HEK293 (cell line): ENCODE results near the gene LIN9.
"Not testable (repeated sequence)": the region's sequence is repeated elsewhere in the genome, so short reads cannot be mapped to it uniquely, and the experiment has no call there.

ENCODE experiments used
- CTCF ChIA-PET: fragments of 350-600 bp; formaldehyde crosslinking; extraction: SDS; loops from one replicate; lab custom pipeline; 2021; ENCODE audit warnings: antibody characterized with exemption; lab: Yijun Ruan, JAX
- POLR2A ChIA-PET: fragments of 300-600 bp; formaldehyde crosslinking; extraction: SDS; loops from one replicate; lab custom pipeline; 2020; ENCODE audit warnings: antibody characterized with exemption, inconsistent platforms; lab: Yijun Ruan, JAX
- H3K27ac ChIP-seq: fragments of 200-500 bp; sonication (Bioruptor generic); 2 replicates; pipeline ENCODE4 v1.5.1; 2014; ENCODE audit warnings: low read depth, low read length, control low read depth, inconsistent platforms; ENCODE audit errors: extremely low read depth
- H3K36me3 ChIP-seq, 2 experiments: fragments of 200-500 bp in 1 of 2; sonication (Bioruptor generic) in 1 of 2; 1 replicate in 1 of 2; 2 replicates in 1 of 2; pipeline ENCODE4 v1.5.1; 2014 to 2017; ENCODE audit warnings: inconsistent platforms in 2 of 2, low read length in 2 of 2; ENCODE audit not compliant: control insufficient read depth in 2 of 2, insufficient read depth in 1 of 2
- H3K4me1 ChIP-seq: fragments of 200-500 bp; sonication (Bioruptor generic); 2 replicates; pipeline ENCODE4 v1.5.1; 2014; ENCODE audit warnings: mild to moderate bottlenecking, low read length, inconsistent platforms; ENCODE audit not compliant: control insufficient read depth, insufficient read depth
- H3K4me3 ChIP-seq: 2 replicates; pipeline ENCODE4 v1.5.1; 2011; ENCODE audit warnings: low read depth, mild to moderate bottlenecking, control low read depth, low read length, moderate library complexity
- H3K9me3 ChIP-seq: fragments of 200-500 bp; sonication (Bioruptor generic); 2 replicates; pipeline ENCODE4 v1.5.1; 2014; ENCODE audit warnings: low read depth, low read length, inconsistent platforms; ENCODE audit not compliant: control insufficient read depth, insufficient read depth
- CTCF ChIP-seq: fragments of 450-650 bp; formaldehyde crosslinking; IDR thresholded peaks from 2 replicates; pipeline ENCODE4 v1.5.1; 2016; ENCODE audit warnings: missing biosample characterization, missing genetic modification characterization
- FEZF1 ChIP-seq: fragments of 450-650 bp; formaldehyde crosslinking; IDR thresholded peaks from 2 replicates; pipeline ENCODE4 v1.5.1; 2016; ENCODE audit warnings: missing biosample characterization, missing genetic modification characterization
- RBAK ChIP-seq: fragments of 450-650 bp; formaldehyde crosslinking; IDR thresholded peaks from 2 replicates; pipeline ENCODE4 v1.5.1; 2016; ENCODE audit warnings: missing biosample characterization, missing genetic modification characterization
- SCRT1 ChIP-seq: fragments of 450-650 bp; formaldehyde crosslinking; IDR thresholded peaks from 2 replicates; pipeline ENCODE4 v1.5.1; 2016; ENCODE audit warnings: missing biosample characterization, missing genetic modification characterization, borderline replicate concordance
- SCRT2 ChIP-seq: fragments of 450-650 bp; formaldehyde crosslinking; IDR thresholded peaks from 2 replicates; pipeline ENCODE4 v1.5.1; 2016; ENCODE audit warnings: missing biosample characterization, missing genetic modification characterization
- SP3 ChIP-seq: fragments of 450-650 bp; formaldehyde crosslinking; IDR thresholded peaks from 2 replicates; pipeline ENCODE4 v1.5.1; 2016; ENCODE audit warnings: missing biosample characterization, missing genetic modification characterization
- ZBTB49 ChIP-seq: fragments of 450-650 bp; formaldehyde crosslinking; IDR thresholded peaks from 2 replicates; pipeline ENCODE4 v1.5.1; 2016; ENCODE audit warnings: missing biosample characterization, missing genetic modification characterization, low read depth
- ZFHX2 ChIP-seq: fragments of 450-650 bp; formaldehyde crosslinking; conservative IDR thresholded peaks from 2 replicates; pipeline ENCODE4 v1.5.1; 2016; ENCODE audit warnings: missing biosample characterization, missing genetic modification characterization
- ZNF211 ChIP-seq: fragments of 450-650 bp; formaldehyde crosslinking; IDR thresholded peaks from 2 replicates; pipeline ENCODE4 v1.5.1; 2016; ENCODE audit warnings: low read depth, missing biosample characterization, missing genetic modification characterization
- ZNF274 ChIP-seq, 2 experiments: fragments of 200-500 bp in 1 of 2; fragments of 450-650 bp in 1 of 2; sonication (Bioruptor generic) in 1 of 2; formaldehyde crosslinking in 1 of 2; IDR thresholded peaks; 2 replicates each; pipeline versions ENCODE4 v1.5.1 to v1.6.1; 2014 to 2016; ENCODE audit warnings: borderline replicate concordance in 1 of 2, inconsistent platforms in 1 of 2, low read length in 1 of 2, missing biosample characterization in 1 of 2, missing genetic modification characterization in 1 of 2
- ZSCAN4 ChIP-seq: fragments of 450-650 bp; formaldehyde crosslinking; IDR thresholded peaks from 2 replicates; pipeline ENCODE4 v1.5.1; 2017; ENCODE audit warnings: missing biosample characterization, missing genetic modification characterization

LIN9 gene

GRCh38 chr1:226203240-226203639 lies 105.7 kb downstream of the LIN9 start (continued):
- TF ChIP-seq ZNF274 (IDR thresholded peaks at IDR 0.05; ENCODE audit: low read length) (no peak), ZNF274 (tag by site-specific recombination; IDR thresholded peaks at IDR 0.05; ENCODE audit: borderline replicate concordance) (no peak), SP3 (tag by site-specific recombination) (no peak)

GRCh38 chr1:226202666-226203065 lies 106.3 kb downstream of the LIN9 start:
- not testable (repeated sequence) for H3K4me3 ChIP-seq, H3K9me3 ChIP-seq, H3K36me3 ChIP-seq, H3K4me1 ChIP-seq, H3K27ac ChIP-seq
- ChIA-PET POLR2A (interaction anchor here (1.0 kb wide), 1 partner anchor 26 kb away, joined by 3 read pairs; no protein-coding TSS in a partner anchor), CTCF (interaction anchor here (0.6 to 4.0 kb wide), 10 partner anchors 9 to 834 kb away, joined by 3 to 26 read pairs (median 4); no protein-coding TSS in a partner anchor)
- 0 out of 2 replicates have a peak, but pooled peaks have one; percentile 10 for TF ChIP-seq ZFHX2 (tag by site-specific recombination)

GRCh38 chr1:226202246-226202645 lies 106.7 kb downstream of the LIN9 start:
- no peaks in the 10 kb centered on the region for H3K4me1 ChIP-seq
- ChIA-PET CTCF (interaction anchor here (0.6 to 4.0 kb wide), 10 partner anchors 9 to 215 kb away, joined by 3 to 26 read pairs (median 4); no protein-coding TSS in a partner anchor), POLR2A (interaction anchor here (1.0 kb wide), 1 partner anchor 27 kb away, joined by 3 read pairs; no protein-coding TSS in a partner anchor)
- no peaks in the 10 kb centered on the region for H3K9me3 ChIP-seq
- H3K36me3 ChIP-seq: no peaks in the 10 kb centered on the region
- no peak overlapping the region for H3K4me3 ChIP-seq
- TF ChIP-seq SCRT2 (peak; percentile 93), SCRT1 (peak; percentile 77), ZBTB49 (tag by site-specific recombination) (no peak)
- H3K27ac ChIP-seq: no peak overlapping the region

- CTCF ChIA-PET: interaction anchor here (0.5 to 5.8 kb wide), 16 partner anchors 9 to 728 kb away, joined by 3 to 174 read pairs (median 4); no protein-coding TSS in a partner anchor
- Histone ChIP-seq H3K36me3 (no peaks in the 10 kb centered on the region), H3K27ac (no peak overlapping the region), H3K9me3 (no peaks in the 10 kb centered on the region), H3K4me1 (no peaks in the 10 kb centered on the region), H3K4me3 (no peak overlapping the region)
- POLR2A ChIA-PET: no interaction called here
- TF ChIP-seq FEZF1 (tag by site-specific recombination) (no peak), ZNF211 (tag by site-specific recombination) (no peak), RBAK (tag by site-specific recombination) (0 out of 2 replicates have a peak, but pooled peaks have one; percentile 64), CTCF (peak; percentile 14; the same call in 1 of the 2 replicates), ZSCAN4 (no peak)
These were observed 107.9 kb downstream of the LIN9 start for GRCh38 chr1:226201029-226201593.
